ENCODE results near the gene AP4S1. TPM values are rescaled to one million over a fixed set of nuclear protein-coding genes. Genes with fewer than 3 reads are reported as not detected.
"Not testable (repeated sequence)": the region's sequence is repeated elsewhere in the genome, so short reads cannot be mapped to it uniquely, and the experiment has no call there.

The AP4S1 gene
- total and polyA plus RNA-seq, 12 donors: 4.4 to 20.6 (median 7.3) TPM

GRCh38 chr14:30999038-30999773, 26.2 kb upstream of the AP4S1 start:
- H3K9me3 ChIP-seq (replicated peaks in 1 of 3): peaks cover 0 to 8% (median 0%) of the 10 kb centered on the region in 3 donors
- H3K27me3 ChIP-seq: no peaks in the 10 kb centered on the region
- no peak overlapping the region for H3K4me3 ChIP-seq
- DNase-seq: no peak
- intact Hi-C loops (cut with DNase I): no loop called here
- TF ChIP-seq CTCF (IDR thresholded peaks at IDR 0.05) (no peak), POLR2A (IDR thresholded peaks at IDR 0.05) (no peak)
- WGBS, 4 donors: 92 to 96% (median 96%) methylated on average over 6 of the region's 6 CpGs
- H3K4me1 ChIP-seq (replicated peaks in 1 of 2): peaks cover 12 to 30% of the 10 kb centered on the region in 2 donors
- H3K27ac ChIP-seq: no peak overlapping the region
- H3K36me3 ChIP-seq (replicated peaks in 1 of 2): no peaks in the 10 kb centered on the region

- Histone ChIP-seq H3K4me3 (no peak overlapping the region), H3K36me3 (replicated peaks in 1 of 2) (no peaks in the 10 kb centered on the region), H3K27ac (no peak overlapping the region), H3K4me1 (replicated peaks in 1 of 2) (peaks cover 0 to 15% of the 10 kb centered on the region in 2 donors), H3K27me3 (no peaks in the 10 kb centered on the region), H3K9me3 (replicated peaks in 1 of 3) (peaks cover 0 to 8% (median 0%) of the 10 kb centered on the region in 3 donors)
- no peak for DNase-seq
- 52 to 70% (median 57%) methylated on average over 3 of the region's 3 CpGs for WGBS, 4 donors
- TF ChIP-seq POLR2A (IDR thresholded peaks at IDR 0.05) (no peak), CTCF (IDR thresholded peaks at IDR 0.05) (no peak)
- intact Hi-C loops (cut with DNase I): no loop called here
Observed at GRCh38 chr14:31000629-31001338, 24.7 kb upstream of the AP4S1 start.

GRCh38 chr14:31001339-31001658, 24.1 kb upstream of the AP4S1 start:
- DNase-seq: no peak
- no peaks in the 10 kb centered on the region for H3K27me3 ChIP-seq
- intact Hi-C loops (cut with DNase I): no loop called here
- no peak overlapping the region for H3K4me3 ChIP-seq
- 75 to 90% (median 84%) methylated on average over 6 of the region's 6 CpGs for WGBS, 4 donors
- H3K9me3 ChIP-seq (replicated peaks in 1 of 3): peaks cover 0 to 8% (median 0%) of the 10 kb centered on the region in 3 donors
- no peak for TF ChIP-seq CTCF (IDR thresholded peaks at IDR 0.05)
- no peak for TF ChIP-seq POLR2A (IDR thresholded peaks at IDR 0.05)
- H3K4me1 ChIP-seq (replicated peaks in 1 of 2): peaks cover 0 to 11% of the 10 kb centered on the region in 2 donors
- no peaks in the 10 kb centered on the region for H3K36me3 ChIP-seq (replicated peaks in 1 of 2)
- H3K27ac ChIP-seq: no peak overlapping the region

- Histone ChIP-seq H3K27ac (no peak overlapping the region), H3K4me1 (replicated peaks in 1 of 2) (peaks cover 0 to 11% of the 10 kb centered on the region in 2 donors), H3K4me3 (no peak overlapping the region), H3K9me3 (replicated peaks in 1 of 3) (peaks cover 0 to 5% (median 0%) of the 10 kb centered on the region in 3 donors), H3K36me3 (replicated peaks in 1 of 2) (no peaks in the 10 kb centered on the region), H3K27me3 (no peaks in the 10 kb centered on the region)
- no peak for DNase-seq
- TF ChIP-seq CTCF (IDR thresholded peaks at IDR 0.05) (no peak), POLR2A (IDR thresholded peaks at IDR 0.05) (no peak)
- intact Hi-C loops (cut with DNase I): no loop called here
- 94 to 100% (median 99%) methylated on average over 3 of the region's 3 CpGs for WGBS, 4 donors
Observed at GRCh38 chr14:31003284-31003683, 22.2 kb upstream of the AP4S1 start.

GRCh38 chr14:31004007-31004406, 21.4 kb upstream of the AP4S1 start:
- H3K4me3 ChIP-seq; intact Hi-C loops (cut with DNase I); H3K9me3 ChIP-seq (replicated peaks in 1 of 3); H3K27me3 ChIP-seq; H3K36me3 ChIP-seq (replicated peaks in 1 of 2); H3K27ac ChIP-seq; DNase-seq: not testable (repeated sequence)
- H3K4me1 ChIP-seq (replicated peaks in 1 of 2): peaks cover 0 to 11% of the 10 kb centered on the region in 2 donors
- 90 to 99% (median 96%) methylated on average over 6 of the region's 6 CpGs for WGBS, 4 donors
